HEK293 (cell line): Measurements from ENCODE around the gene DUSP3.

Experiments used
- CTCF ChIA-PET: fragments of 350-600 bp; formaldehyde crosslinking; extraction: SDS; loops from one replicate; lab custom pipeline; 2021; ENCODE audit warnings: antibody characterized with exemption; lab: Yijun Ruan, JAX
- POLR2A ChIA-PET: fragments of 300-600 bp; formaldehyde crosslinking; extraction: SDS; loops from one replicate; lab custom pipeline; 2020; ENCODE audit warnings: antibody characterized with exemption, inconsistent platforms; lab: Yijun Ruan, JAX
- H3K27ac ChIP-seq: fragments of 200-500 bp; sonication (Bioruptor generic); 2 replicates; pipeline ENCODE4 v1.5.1; 2014; ENCODE audit warnings: low read depth, low read length, control low read depth, inconsistent platforms; ENCODE audit errors: extremely low read depth
- H3K36me3 ChIP-seq, 2 experiments: fragments of 200-500 bp in 1 of 2; sonication (Bioruptor generic) in 1 of 2; 1 replicate in 1 of 2; 2 replicates in 1 of 2; pipeline ENCODE4 v1.5.1; 2014 to 2017; ENCODE audit warnings: inconsistent platforms in 2 of 2, low read length in 2 of 2; ENCODE audit not compliant: control insufficient read depth in 2 of 2, insufficient read depth in 1 of 2
- H3K4me1 ChIP-seq: fragments of 200-500 bp; sonication (Bioruptor generic); 2 replicates; pipeline ENCODE4 v1.5.1; 2014; ENCODE audit warnings: mild to moderate bottlenecking, low read length, inconsistent platforms; ENCODE audit not compliant: control insufficient read depth, insufficient read depth
- H3K4me3 ChIP-seq: 2 replicates; pipeline ENCODE4 v1.5.1; 2011; ENCODE audit warnings: low read depth, mild to moderate bottlenecking, control low read depth, low read length, moderate library complexity
- H3K9me3 ChIP-seq: fragments of 200-500 bp; sonication (Bioruptor generic); 2 replicates; pipeline ENCODE4 v1.5.1; 2014; ENCODE audit warnings: low read depth, low read length, inconsistent platforms; ENCODE audit not compliant: control insufficient read depth, insufficient read depth
- GLI4 ChIP-seq: fragments of 450-650 bp; formaldehyde crosslinking; IDR thresholded peaks from 2 replicates; pipeline ENCODE4 v1.5.1; 2016; ENCODE audit warnings: missing biosample characterization, missing genetic modification characterization
- HOXA7 ChIP-seq: sonication (generic); formaldehyde crosslinking; IDR thresholded peaks from 2 replicates; pipeline ENCODE4 v1.8.1; 2022; ENCODE audit warnings: missing genetic modification reagents, borderline replicate concordance
- REPIN1 ChIP-seq: fragments of 450-650 bp; formaldehyde crosslinking; IDR thresholded peaks from 2 replicates; pipeline ENCODE4 v1.5.1; 2017; ENCODE audit warnings: missing biosample characterization, missing genetic modification characterization, low read depth
- SCRT2 ChIP-seq: fragments of 450-650 bp; formaldehyde crosslinking; IDR thresholded peaks from 2 replicates; pipeline ENCODE4 v1.5.1; 2016; ENCODE audit warnings: missing biosample characterization, missing genetic modification characterization
- TCF7L2 ChIP-seq: IDR thresholded peaks from 2 replicates; pipeline ENCODE4 v1.6.1; 2011; ENCODE audit warnings: low read depth, mild to moderate bottlenecking, inconsistent platforms, low read length, moderate library complexity, borderline replicate concordance
- WT1 ChIP-seq: fragments of 450-650 bp; formaldehyde crosslinking; IDR thresholded peaks from 2 replicates; pipeline ENCODE4 v1.5.1; 2016; ENCODE audit warnings: missing biosample characterization, missing genetic modification characterization
- ZNF121 ChIP-seq: fragments of 450-650 bp; formaldehyde crosslinking; IDR thresholded peaks from 2 replicates; pipeline ENCODE4 v1.5.1; 2016; ENCODE audit warnings: missing biosample characterization, missing genetic modification characterization
- ZNF24 ChIP-seq: fragments of 450-650 bp; formaldehyde crosslinking; IDR thresholded peaks from 2 replicates; pipeline ENCODE4 v1.5.1; 2016; ENCODE audit warnings: missing biosample characterization, missing genetic modification characterization
- ZNF354C ChIP-seq: fragments of 450-650 bp; formaldehyde crosslinking; IDR thresholded peaks from 2 replicates; pipeline ENCODE4 v1.5.1; 2016; ENCODE audit warnings: missing biosample characterization, missing genetic modification characterization, low read depth, borderline replicate concordance
- ZNF391 ChIP-seq: fragments of 450-650 bp; formaldehyde crosslinking; IDR thresholded peaks from 2 replicates; pipeline ENCODE4 v1.5.1; 2016; ENCODE audit warnings: low read depth, missing biosample characterization, missing genetic modification characterization, borderline replicate concordance
- ZNF501 ChIP-seq: fragments of 450-650 bp; formaldehyde crosslinking; IDR thresholded peaks from 2 replicates; pipeline ENCODE4 v1.5.1; 2016; ENCODE audit warnings: missing biosample characterization, missing genetic modification characterization
- ZNF549 ChIP-seq: fragments of 450-650 bp; IDR thresholded peaks from 2 replicates; pipeline ENCODE4 v1.5.1; 2018; ENCODE audit warnings: missing biosample characterization, missing genetic modification characterization, mild to moderate bottlenecking, inconsistent platforms, moderate library complexity
- ZNF610 ChIP-seq: fragments of 450-650 bp; formaldehyde crosslinking; IDR thresholded peaks from 2 replicates; pipeline ENCODE4 v1.5.1; 2016; ENCODE audit warnings: missing biosample characterization, missing genetic modification characterization, borderline replicate concordance
- ZNF626 ChIP-seq: fragments of 450-650 bp; sonication (Bioruptor Pico); formaldehyde crosslinking; IDR thresholded peaks from 2 replicates; pipeline ENCODE4 v1.5.1; 2018; ENCODE audit warnings: missing biosample characterization, missing genetic modification characterization, inconsistent platforms
- ZNF704 ChIP-seq: fragments of 450-650 bp; formaldehyde crosslinking; IDR thresholded peaks from 2 replicates; pipeline ENCODE4 v1.5.1; 2016; ENCODE audit warnings: missing biosample characterization, missing genetic modification characterization
- ZNF830 ChIP-seq: fragments of 450-650 bp; IDR thresholded peaks from 2 replicates; pipeline ENCODE4 v1.5.0; 2018; ENCODE audit warnings: missing biosample characterization, missing genetic modification characterization, low read depth, mild to moderate bottlenecking, moderate library complexity
- ZNF837 ChIP-seq: fragments of 450-650 bp; formaldehyde crosslinking; IDR thresholded peaks from 2 replicates; pipeline ENCODE4 v1.5.1; 2016; ENCODE audit warnings: missing biosample characterization, missing genetic modification characterization
- TF ChIP-seq, protein P1 (sequence below): fragments of 450-650 bp; formaldehyde crosslinking; IDR thresholded peaks from 2 replicates; pipeline ENCODE4 v1.5.1; 2016; ENCODE audit warnings: missing biosample characterization, missing genetic modification characterization
- TF ChIP-seq, protein P2 (sequence below): fragments of 450-650 bp; formaldehyde crosslinking; IDR thresholded peaks from 2 replicates; pipeline ENCODE4 v1.5.1; 2016; ENCODE audit warnings: missing biosample characterization, missing genetic modification characterization
- TF ChIP-seq, protein P3 (sequence below): fragments of 450-650 bp; formaldehyde crosslinking; IDR thresholded peaks from 2 replicates; pipeline ENCODE4 v1.5.1; 2016; ENCODE audit warnings: missing biosample characterization, missing genetic modification characterization, borderline replicate concordance
- TF ChIP-seq, protein P4 (sequence below): fragments of 450-650 bp; formaldehyde crosslinking; IDR thresholded peaks from 2 replicates; pipeline ENCODE4 v1.5.1; 2016; ENCODE audit warnings: missing biosample characterization, missing genetic modification characterization

Gene DUSP3

GRCh38 chr17:43782913-43783680 lies 4.3 kb upstream of the DUSP3 start:
- no peak overlapping the region for H3K27ac ChIP-seq
- H3K9me3 ChIP-seq, result no peaks in the 10 kb centered on the region
- H3K36me3 ChIP-seq, result no peaks in the 10 kb centered on the region
- TF ChIP-seq ZNF837 (tag by site-specific recombination), result no peak
- no peak for TF ChIP-seq ZNF704 (tag by site-specific recombination)
- no peak for TF ChIP-seq ZNF354C (tag by site-specific recombination)
- no peak for TF ChIP-seq ZNF501 (tag by site-specific recombination)
- peak; percentile 56; the same call in 1 of the 2 replicates for TF ChIP-seq WT1
- TF ChIP-seq REPIN1 (tag by site-specific recombination), result no peak
- no peak for TF ChIP-seq ZNF610 (tag by site-specific recombination)
- TF ChIP-seq, protein P1, sequence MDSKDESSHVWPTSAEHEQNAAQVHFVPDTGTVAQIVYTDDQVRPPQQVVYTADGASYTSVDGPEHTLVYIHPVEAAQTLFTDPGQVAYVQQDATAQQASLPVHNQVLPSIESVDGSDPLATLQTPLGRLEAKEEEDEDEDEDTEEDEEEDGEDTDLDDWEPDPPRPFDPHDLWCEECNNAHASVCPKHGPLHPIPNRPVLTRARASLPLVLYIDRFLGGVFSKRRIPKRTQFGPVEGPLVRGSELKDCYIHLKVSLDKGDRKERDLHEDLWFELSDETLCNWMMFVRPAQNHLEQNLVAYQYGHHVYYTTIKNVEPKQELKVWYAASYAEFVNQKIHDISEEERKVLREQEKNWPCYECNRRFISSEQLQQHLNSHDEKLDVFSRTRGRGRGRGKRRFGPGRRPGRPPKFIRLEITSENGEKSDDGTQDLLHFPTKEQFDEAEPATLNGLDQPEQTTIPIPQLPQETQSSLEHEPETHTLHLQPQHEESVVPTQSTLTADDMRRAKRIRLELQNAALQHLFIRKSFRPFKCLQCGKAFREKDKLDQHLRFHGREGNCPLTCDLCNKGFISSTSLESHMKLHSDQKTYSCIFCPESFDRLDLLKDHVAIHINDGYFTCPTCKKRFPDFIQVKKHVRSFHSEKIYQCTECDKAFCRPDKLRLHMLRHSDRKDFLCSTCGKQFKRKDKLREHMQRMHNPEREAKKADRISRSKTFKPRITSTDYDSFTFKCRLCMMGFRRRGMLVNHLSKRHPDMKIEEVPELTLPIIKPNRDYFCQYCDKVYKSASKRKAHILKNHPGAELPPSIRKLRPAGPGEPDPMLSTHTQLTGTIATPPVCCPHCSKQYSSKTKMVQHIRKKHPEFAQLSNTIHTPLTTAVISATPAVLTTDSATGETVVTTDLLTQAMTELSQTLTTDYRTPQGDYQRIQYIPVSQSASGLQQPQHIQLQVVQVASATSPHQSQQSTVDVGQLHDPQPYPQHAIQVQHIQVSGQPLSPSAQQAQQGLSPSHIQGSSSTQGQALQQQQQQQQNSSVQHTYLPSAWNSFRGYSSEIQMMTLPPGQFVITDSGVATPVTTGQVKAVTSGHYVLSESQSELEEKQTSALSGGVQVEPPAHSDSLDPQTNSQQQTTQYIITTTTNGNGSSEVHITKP (tag by site-specific recombination), result no peak
- TF ChIP-seq ZNF391 (tag by site-specific recombination), result no peak
- no peak for TF ChIP-seq ZNF549 (tag by site-specific recombination)
- TF ChIP-seq HOXA7 (CRISPR knock-in tag), result no peak
- no peak for TF ChIP-seq ZNF121
- no peak for TF ChIP-seq ZNF830 (tag by site-specific recombination)
- TF ChIP-seq SCRT2, result 0 out of 2 replicates have a peak, but pooled peaks have one; percentile 41
- CTCF ChIA-PET, result interaction anchor here (3.4 kb wide), 1 partner anchor 17 kb away, joined by 23 read pairs; no protein-coding TSS in a partner anchor
- POLR2A ChIA-PET, result no interaction called here
- H3K4me1 ChIP-seq, result no peaks in the 10 kb centered on the region
- no peak overlapping the region for H3K4me3 ChIP-seq

DNA sequence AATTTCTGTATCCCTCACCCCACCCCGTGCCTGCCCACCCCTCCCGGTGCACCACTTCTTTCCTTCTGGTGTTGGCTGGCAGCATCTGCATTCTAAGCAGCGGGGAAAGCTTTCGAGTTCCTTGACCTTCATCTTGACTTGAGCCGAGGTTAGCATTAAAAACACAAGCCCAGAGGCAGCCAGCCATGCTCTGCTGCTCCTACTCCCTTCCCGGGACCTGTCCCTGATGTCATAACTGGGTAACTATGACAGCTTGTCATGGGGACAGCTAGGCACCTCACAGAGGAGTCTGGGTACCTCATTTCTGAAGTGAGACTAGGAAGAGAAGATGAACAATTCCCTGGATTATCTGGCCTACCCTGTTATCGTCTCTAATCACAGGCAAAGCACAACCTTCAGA lies 1.4 kb upstream of the DUSP3 start, which contains the start of gene CFAP97D1:
Gene CFAP97D1, plus strand, starts transcription at position 301 of the 400 bp plus-strand sequence. Its CDS starts 28 bp downstream, at position 329.
- ChIA-PET CTCF (interaction anchor here (0.6 to 2.5 kb wide), 6 partner anchors 14 to 72 kb away, joined by 3 to 15 read pairs (median 4); partner anchors contain the start of genes CD300LG and SOST), POLR2A (no interaction called here)
- no peaks in the 10 kb centered on the region for H3K9me3 ChIP-seq
- H3K4me1 ChIP-seq, result no peaks in the 10 kb centered on the region
- peaks cover 10 to 17% of the 10 kb centered on the region in 2 experiments; a peak in 2 of 3 replicates for H3K36me3 ChIP-seq
- H3K27ac ChIP-seq, result peak within 1 kb of the TSS; percentile 93; the same call in 1 of the 2 replicates
- no peak for TF ChIP-seq TCF7L2
- TF ChIP-seq, protein P2, sequence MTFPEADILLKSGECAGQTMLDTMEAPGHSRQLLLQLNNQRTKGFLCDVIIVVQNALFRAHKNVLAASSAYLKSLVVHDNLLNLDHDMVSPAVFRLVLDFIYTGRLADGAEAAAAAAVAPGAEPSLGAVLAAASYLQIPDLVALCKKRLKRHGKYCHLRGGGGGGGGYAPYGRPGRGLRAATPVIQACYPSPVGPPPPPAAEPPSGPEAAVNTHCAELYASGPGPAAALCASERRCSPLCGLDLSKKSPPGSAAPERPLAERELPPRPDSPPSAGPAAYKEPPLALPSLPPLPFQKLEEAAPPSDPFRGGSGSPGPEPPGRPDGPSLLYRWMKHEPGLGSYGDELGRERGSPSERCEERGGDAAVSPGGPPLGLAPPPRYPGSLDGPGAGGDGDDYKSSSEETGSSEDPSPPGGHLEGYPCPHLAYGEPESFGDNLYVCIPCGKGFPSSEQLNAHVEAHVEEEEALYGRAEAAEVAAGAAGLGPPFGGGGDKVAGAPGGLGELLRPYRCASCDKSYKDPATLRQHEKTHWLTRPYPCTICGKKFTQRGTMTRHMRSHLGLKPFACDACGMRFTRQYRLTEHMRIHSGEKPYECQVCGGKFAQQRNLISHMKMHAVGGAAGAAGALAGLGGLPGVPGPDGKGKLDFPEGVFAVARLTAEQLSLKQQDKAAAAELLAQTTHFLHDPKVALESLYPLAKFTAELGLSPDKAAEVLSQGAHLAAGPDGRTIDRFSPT (tag by site-specific recombination), result no peak
- TF ChIP-seq, protein P3, sequence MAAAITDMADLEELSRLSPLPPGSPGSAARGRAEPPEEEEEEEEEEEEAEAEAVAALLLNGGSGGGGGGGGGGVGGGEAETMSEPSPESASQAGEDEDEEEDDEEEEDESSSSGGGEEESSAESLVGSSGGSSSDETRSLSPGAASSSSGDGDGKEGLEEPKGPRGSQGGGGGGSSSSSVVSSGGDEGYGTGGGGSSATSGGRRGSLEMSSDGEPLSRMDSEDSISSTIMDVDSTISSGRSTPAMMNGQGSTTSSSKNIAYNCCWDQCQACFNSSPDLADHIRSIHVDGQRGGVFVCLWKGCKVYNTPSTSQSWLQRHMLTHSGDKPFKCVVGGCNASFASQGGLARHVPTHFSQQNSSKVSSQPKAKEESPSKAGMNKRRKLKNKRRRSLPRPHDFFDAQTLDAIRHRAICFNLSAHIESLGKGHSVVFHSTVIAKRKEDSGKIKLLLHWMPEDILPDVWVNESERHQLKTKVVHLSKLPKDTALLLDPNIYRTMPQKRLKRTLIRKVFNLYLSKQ (tag by site-specific recombination), result no peak
- no peak for TF ChIP-seq ZNF626 (tag by site-specific recombination)
- TF ChIP-seq ZNF24 (tag by site-specific recombination), result no peak
- TF ChIP-seq, protein P4, sequence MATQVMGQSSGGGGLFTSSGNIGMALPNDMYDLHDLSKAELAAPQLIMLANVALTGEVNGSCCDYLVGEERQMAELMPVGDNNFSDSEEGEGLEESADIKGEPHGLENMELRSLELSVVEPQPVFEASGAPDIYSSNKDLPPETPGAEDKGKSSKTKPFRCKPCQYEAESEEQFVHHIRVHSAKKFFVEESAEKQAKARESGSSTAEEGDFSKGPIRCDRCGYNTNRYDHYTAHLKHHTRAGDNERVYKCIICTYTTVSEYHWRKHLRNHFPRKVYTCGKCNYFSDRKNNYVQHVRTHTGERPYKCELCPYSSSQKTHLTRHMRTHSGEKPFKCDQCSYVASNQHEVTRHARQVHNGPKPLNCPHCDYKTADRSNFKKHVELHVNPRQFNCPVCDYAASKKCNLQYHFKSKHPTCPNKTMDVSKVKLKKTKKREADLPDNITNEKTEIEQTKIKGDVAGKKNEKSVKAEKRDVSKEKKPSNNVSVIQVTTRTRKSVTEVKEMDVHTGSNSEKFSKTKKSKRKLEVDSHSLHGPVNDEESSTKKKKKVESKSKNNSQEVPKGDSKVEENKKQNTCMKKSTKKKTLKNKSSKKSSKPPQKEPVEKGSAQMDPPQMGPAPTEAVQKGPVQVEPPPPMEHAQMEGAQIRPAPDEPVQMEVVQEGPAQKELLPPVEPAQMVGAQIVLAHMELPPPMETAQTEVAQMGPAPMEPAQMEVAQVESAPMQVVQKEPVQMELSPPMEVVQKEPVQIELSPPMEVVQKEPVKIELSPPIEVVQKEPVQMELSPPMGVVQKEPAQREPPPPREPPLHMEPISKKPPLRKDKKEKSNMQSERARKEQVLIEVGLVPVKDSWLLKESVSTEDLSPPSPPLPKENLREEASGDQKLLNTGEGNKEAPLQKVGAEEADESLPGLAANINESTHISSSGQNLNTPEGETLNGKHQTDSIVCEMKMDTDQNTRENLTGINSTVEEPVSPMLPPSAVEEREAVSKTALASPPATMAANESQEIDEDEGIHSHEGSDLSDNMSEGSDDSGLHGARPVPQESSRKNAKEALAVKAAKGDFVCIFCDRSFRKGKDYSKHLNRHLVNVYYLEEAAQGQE (tag by site-specific recombination), result no peak
- no peak for TF ChIP-seq GLI4 (tag by site-specific recombination)
- TF ChIP-seq, all 188 proteins: peak for 0
- H3K4me3 ChIP-seq, result peak within 1 kb of the TSS; percentile 85
